Stimulated activated CD8-positive, alpha-beta memory T cell treated with anti-CD3 and anti-CD28 coated beads, Interleukin-7, amount 100 ng/mL, for 48 hours (primary cell): Measurements from ENCODE around the gene SLC5A4.
A peak's percentile ranks its signal among the peaks of the same experiment; 100 is the strongest.
"Not testable (repeated sequence)": the region's sequence is repeated elsewhere in the genome, so short reads cannot be mapped to it uniquely, and the experiment has no call there.

Experiments
- DNase-seq, 2 donors: peaks; one replicate each; pipeline ENCODE4 v3.0.0-alpha.2; 2020; ENCODE audit warnings: low read depth in 1 of 2; ENCODE audit errors: extremely low read depth in 1 of 2

SLC5A4 gene

GRCh38 chr22:32255217-32255616, at the start of gene SLC5A4:
TSS of gene SLC5A4 (minus strand) at chr22:32255347. CDS start at chr22:32255329, 18 bp downstream.
- no peak for DNase-seq

- not testable (repeated sequence) for DNase-seq
Measured at GRCh38 chr22:32293921-32294320, 38.8 kb upstream of the SLC5A4 start.

- DNase-seq, result no peak
Measured at GRCh38 chr22:32286290-32286840, 31.2 kb upstream of the SLC5A4 start.

GRCh38 chr22:32281072-32281471, 25.9 kb upstream of the SLC5A4 start:
- DNase-seq, result no peak

DNA sequence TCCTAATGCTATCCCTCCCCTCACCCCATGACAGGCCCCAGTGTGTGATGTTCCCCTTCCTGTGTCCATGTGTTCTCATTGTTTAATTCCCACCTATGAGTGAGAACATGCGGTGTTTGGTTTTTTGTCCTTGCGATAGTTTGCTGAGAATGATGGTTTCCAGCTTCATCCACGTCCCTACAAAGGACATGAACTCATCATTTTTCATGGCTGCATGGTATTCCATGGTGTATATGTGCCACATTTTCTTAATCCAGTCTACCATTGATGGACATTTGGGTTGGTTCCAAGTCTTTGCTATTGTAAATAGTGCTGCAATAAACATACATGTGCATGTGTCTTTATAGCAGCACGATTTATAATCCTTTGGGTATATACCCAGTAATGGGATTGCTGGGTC, 20.2 kb upstream of the SLC5A4 start:
- not testable (repeated sequence) for DNase-seq

DNA sequence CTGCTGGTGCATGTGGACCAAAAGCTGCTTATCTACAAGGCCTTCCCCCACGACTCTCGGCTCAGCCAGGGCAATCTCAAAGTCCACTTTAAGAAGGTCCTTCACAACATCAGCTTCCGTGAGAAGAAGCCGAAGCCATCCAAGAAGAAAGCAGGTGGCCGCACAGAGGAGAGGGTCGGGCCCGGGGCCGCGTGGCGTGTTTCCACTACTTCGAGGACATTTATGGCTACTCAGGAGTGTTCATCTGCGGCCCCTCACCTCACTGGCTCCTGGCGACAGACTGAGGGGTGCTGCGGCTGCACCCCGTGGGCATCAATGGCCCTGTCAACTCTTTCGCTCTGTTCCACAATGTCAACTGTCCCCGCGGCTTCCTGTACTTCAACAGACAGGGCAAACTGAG, 16.2 kb upstream of the SLC5A4 start:
- DNase-seq, result no peak

DNA sequence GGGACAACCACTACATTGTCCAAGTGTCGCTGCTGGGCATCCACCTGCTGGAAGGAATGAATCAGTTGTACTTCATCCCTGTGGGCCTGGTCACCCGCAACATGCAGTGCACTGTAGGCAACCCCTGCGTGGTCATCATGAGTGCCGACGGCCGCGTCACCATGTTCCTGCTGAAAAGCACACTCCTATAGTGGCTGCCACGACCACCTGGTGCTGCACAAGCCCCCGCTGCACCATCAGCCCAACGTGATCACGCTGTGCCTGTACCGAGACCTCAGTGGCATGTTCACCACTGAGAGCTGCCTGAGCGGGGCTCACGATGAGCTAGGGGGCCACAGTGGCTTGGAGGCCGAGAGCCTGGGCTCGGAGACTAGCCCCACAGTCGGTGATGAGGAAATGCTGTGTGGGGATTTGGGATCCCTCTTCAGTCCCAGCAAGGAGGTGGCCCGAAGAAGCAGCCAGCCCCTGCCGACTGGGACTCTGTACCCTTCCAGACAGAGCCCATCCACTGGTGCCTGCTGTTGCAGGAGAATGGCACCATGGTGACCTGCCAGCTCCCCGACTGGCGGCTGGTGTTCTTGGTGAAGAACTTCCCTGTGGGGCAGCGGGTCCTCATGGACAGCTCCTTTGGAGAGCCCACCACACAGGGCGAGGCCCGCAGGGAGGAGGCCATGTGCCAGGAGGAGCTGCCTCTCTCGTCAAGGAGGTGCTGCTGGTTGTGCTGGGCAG, 15.7 kb upstream of the SLC5A4 start:
- DNase-seq, result no peak

DNA sequence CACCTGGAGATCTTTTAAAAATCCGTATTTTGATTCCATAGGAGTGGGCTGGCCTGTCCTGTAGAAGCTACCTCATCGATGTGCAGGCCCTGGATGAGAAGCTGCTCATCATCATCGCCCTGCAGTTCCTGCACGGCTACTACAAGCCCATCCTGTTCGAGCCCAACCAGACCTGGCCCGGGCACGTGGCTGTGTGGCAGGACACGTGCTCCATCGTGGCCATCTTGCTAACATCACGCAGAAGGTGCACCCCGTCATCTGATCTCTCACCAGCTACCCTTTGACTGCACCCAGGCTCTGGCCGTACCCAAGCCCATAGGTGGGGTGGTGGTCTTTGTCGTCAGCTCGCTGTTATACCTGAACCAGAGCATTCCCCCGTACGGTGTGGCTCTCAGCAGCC, 14.2 kb upstream of the SLC5A4 start:
- no peak for DNase-seq

DNA sequence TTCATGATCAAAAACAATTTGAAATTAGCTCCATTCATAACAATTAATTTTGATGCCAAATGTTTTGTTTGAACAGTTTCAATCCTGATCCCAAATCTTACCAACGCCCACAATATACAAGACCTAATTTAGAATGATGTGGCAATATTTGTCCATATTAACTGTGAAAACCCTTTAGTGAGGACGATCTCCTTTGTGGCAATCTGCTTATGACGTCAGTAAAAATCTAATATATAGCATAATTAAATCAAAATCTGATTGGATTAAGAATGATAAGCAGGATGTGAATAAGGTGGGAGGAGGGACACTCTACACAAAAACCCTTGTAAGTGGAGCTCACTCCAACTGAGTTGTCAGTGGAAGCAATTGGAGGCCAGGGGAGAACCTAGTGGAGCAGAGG, 11.9 kb upstream of the SLC5A4 start:
- DNase-seq, result no peak

- DNase-seq, result peak; percentile 41 to 55
Measured at GRCh38 chr22:32265882-32266767, 11.0 kb upstream of the SLC5A4 start.

GRCh38 chr22:32263678-32264077, 8.5 kb upstream of the SLC5A4 start:
- DNase-seq, result not testable (repeated sequence)

DNA sequence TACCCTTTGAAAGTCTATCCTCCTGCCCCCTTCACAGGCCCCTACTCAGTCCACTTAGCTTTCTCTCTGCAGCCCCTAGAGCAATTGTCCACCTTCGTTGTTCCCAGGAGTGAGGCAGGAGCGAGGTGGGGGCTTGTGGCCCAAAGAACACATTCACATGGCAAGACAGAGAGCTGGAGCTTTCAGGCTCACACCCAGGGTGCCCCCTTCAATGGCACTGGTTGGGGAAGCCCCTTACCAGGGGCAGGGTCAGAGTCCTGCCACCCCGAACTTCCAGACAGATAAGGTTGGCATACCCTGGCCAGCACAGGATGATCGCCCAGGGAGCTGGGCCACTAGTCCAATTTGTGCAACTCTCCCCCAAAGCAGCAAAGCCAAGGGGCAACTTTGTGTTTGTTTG, 6.2 kb upstream of the SLC5A4 start:
- no peak for DNase-seq

GRCh38 chr22:32258791-32259190, 3.6 kb upstream of the SLC5A4 start:
- DNase-seq, result no peak

DNA sequence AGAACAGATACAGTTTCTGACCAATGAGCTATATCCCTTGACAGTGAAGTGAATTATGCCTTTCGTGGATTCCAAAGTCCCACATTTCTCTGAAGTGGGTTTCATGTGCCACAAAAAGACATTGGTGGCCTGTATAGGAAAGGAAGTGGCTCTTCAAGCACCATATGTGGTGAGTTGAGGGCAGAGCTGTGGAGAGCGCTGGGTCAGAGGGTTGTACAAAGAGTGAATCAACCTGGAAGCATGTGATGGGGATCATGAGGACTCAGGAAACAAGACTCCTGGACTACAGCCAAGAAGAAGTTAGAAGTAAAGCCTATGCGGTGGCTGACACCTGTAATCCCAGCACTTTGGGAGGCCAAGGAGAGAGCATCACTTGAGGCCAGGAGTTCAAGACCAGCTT, 579 bp upstream of the SLC5A4 start:
- no peak for DNase-seq

DNA sequence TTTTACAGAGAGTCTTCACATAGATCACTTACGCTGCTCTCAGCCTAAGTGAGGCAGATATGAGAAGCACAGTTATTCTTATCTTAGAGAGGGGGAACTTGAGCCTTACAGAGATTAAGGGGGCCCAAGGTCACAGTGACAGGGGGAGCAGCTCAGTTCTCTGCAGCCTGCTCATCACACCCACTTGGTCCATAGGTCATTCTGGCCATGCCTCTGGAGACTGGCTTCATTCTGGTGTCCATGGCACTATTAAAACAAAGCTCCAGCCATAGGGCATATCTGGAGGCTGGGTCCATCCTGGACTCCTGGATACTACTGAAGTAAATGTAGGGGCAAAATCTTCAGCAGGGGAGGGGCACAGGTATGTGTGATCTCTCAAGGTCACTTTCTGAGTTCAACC, 5.9 kb downstream of the SLC5A4 start:
- no peak for DNase-seq

DNA sequence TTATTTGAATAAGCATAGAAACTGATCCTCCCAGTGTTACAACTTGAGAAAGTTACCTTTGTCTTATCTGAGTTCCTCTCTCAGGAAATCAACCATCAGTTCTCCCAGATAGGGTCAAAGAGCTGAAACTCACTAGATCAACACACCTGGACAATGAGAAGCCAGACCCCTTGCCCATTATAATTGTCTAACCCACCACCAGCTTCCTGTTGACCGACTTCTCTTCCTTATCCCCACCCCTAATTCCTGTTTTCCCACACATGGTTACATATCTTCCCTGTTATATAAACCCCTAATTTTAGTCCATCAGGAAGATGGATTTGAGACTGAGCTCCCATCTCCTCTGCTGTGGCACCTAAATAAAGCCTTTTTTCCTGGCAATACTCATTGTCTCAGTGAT, 6.9 kb downstream of the SLC5A4 start:
- DNase-seq, result no peak

GRCh38 chr22:32246166-32246565, 9.0 kb downstream of the SLC5A4 start:
- DNase-seq, result no peak

GRCh38 chr22:32245042-32245441, 10.1 kb downstream of the SLC5A4 start:
- no peak for DNase-seq

GRCh38 chr22:32244547-32244946, 10.6 kb downstream of the SLC5A4 start:
- DNase-seq, result no peak

DNA sequence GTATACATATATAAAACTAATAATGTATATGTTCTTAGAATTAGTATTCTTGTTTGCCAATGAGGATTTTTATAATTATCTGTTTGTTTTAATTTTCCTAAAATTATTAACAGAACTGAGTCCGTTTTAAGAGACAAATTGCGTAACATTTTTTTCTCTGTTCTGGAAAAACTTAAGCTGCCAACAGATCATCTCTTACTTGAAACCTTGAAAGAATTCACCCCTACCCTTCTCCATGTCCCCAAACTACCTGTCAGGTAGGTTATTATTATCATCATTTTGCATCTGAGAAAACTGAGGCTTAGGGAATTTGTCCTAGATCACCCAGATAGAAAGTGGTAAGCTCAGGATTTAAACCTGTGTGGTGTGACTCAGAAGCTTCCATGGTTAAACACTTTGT, 14.7 kb downstream of the SLC5A4 start:
- no peak for DNase-seq

GRCh38 chr22:32237906-32238305, 17.2 kb downstream of the SLC5A4 start:
- no peak for DNase-seq

DNA sequence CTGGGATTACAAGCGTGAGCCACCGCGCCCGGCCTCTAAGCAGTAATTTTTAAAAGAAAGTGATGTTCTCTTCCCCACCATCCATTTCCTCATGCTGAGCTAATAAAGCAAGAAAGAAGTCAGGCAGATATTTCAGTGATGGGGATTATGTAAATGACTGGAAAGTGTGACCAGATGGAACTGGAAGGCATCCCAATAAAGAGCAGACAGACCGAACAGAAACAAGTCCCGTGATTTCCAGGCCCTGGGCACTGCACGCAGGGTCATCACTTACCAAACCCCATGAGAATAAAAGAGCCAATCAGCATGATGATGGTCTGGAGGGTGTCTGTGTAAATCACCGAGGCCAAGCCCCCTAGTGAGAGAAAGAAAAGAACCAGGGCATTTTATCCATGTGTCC, 18.2 kb downstream of the SLC5A4 start:
- no peak for DNase-seq
